MCF 10A (cell line): ENCODE data around the gene GEMIN7. TPM values are rescaled to one million over a fixed set of nuclear protein-coding genes. Genes with fewer than 3 reads are reported as not detected.
A peak's percentile ranks its signal among the peaks of the same experiment; 100 is the strongest.

Experiments used
- BruUV-seq: library from RNA; stranded (reverse); fragments of 400-500 nt; replicated peaks from 2 replicates; lab custom pipeline; 2021; lab: Mats Ljungman, UMichigan
- CTCF ChIA-PET: fragments of 300-600 bp; sonication (Branson Sonifier 250); formaldehyde crosslinking; extraction: SDS; loops from one replicate; lab custom pipeline; 2021; ENCODE audit warnings: antibody characterized with exemption, inconsistent platforms; lab: Yijun Ruan, JAX
- POLR2A ChIA-PET: fragments of 300-600, 350-650 bp; sonication (Branson Sonifier 250); formaldehyde crosslinking; extraction: SDS; loops from one replicate; lab custom pipeline; 2020; ENCODE audit warnings: antibody characterized with exemption, inconsistent platforms; lab: Yijun Ruan, JAX
- DNase-seq: peaks from one replicate; pipeline ENCODE4 v3.0.0-alpha.2; 2018; ENCODE audit not compliant: unreplicated experiment
- H3K27ac Mint-ChIP-seq: one replicate; pipeline ENCODE4 v1.8.0; 2022; ENCODE audit warnings: mild to moderate bottlenecking, low read depth, mixed read lengths; ENCODE audit not compliant: unreplicated experiment
- H3K27me3 Mint-ChIP-seq: one replicate; pipeline ENCODE4 v1.8.0; 2022; ENCODE audit warnings: mixed read lengths; ENCODE audit not compliant: insufficient read depth, unreplicated experiment
- H3K36me3 Mint-ChIP-seq: one replicate; pipeline ENCODE4 v1.8.0; 2022; ENCODE audit warnings: mild to moderate bottlenecking, moderate library complexity, mixed read lengths; ENCODE audit not compliant: insufficient read depth, unreplicated experiment
- H3K4me1 Mint-ChIP-seq: one replicate; pipeline ENCODE4 v1.8.0; 2022; ENCODE audit warnings: mixed read lengths; ENCODE audit not compliant: insufficient read depth, unreplicated experiment
- H3K4me3 Mint-ChIP-seq: one replicate; pipeline ENCODE4 v1.8.0; 2022; ENCODE audit warnings: mild to moderate bottlenecking, moderate library complexity, mixed read lengths; ENCODE audit not compliant: unreplicated experiment
- H3K9me3 Mint-ChIP-seq: one replicate; pipeline ENCODE4 v1.8.0; 2022; ENCODE audit warnings: mixed read lengths; ENCODE audit not compliant: unreplicated experiment
- CTCF ChIP-seq: fragments of 200-600 bp; IDR thresholded peaks from one replicate; pipeline ENCODE4 v1.8.0; 2022; ENCODE audit warnings: antibody characterized with exemption, mild to moderate bottlenecking; ENCODE audit not compliant: unreplicated experiment
- intact Hi-C: fragments of 100-400 bp; cut with micrococcal nuclease; formaldehyde crosslinking; loops from 2 replicates; pipeline ENCODE4 v1.14.1; 2022
- total RNA-seq: library from RNA; stranded (reverse); gene quantifications from 2 replicates; pipeline ENCODE4 v1.2.3, GENCODE V29; 2022

The GEMIN7 gene
- total RNA-seq, 1 experiment from 2014 or later = 21.0 TPM

GRCh38 chr19:45125975-45126493 is 47.0 kb downstream of the GEMIN7 start:
- TF ChIP-seq CTCF = peak; percentile 65
- H3K9me3 Mint-ChIP-seq = no peaks in the 10 kb centered on the region

GRCh38 chr19:45126654-45127053 is 47.6 kb downstream of the GEMIN7 start:
- no TSS peak for BruUV-seq
- H3K27me3 Mint-ChIP-seq = no peaks in the 10 kb centered on the region
- intact Hi-C loops = loop anchor here (2.0 kb wide), 1 partner anchor 34 kb away; the partner anchor contains the start of gene PPP1R37
- H3K4me3 Mint-ChIP-seq = no peak overlapping the region
- TF ChIP-seq CTCF = no peak
- H3K4me1 Mint-ChIP-seq = peaks cover 6% of the 10 kb centered on the region
- no peak for DNase-seq
- H3K27ac Mint-ChIP-seq = no peak overlapping the region
- no peaks in the 10 kb centered on the region for H3K9me3 Mint-ChIP-seq
- peaks cover 6% of the 10 kb centered on the region for H3K36me3 Mint-ChIP-seq
- CTCF ChIA-PET = interaction anchor here (0.7 to 2.6 kb wide), 4 partner anchors 9 to 341 kb away, joined by 3 to 19 read pairs (median 5); no protein-coding TSS in a partner anchor
- POLR2A ChIA-PET = interaction anchor here (3.5 kb wide), 1 partner anchor 34 kb away, joined by 10 read pairs; the partner anchor contains the start of gene PPP1R37

More at GRCh38 chr19:45125975-45126493, 47.0 kb downstream of the GEMIN7 start:
- H3K27me3 Mint-ChIP-seq = no peaks in the 10 kb centered on the region
- intact Hi-C loops = loop anchor here (2.0 kb wide), 1 partner anchor 33 kb away; the partner anchor contains the start of gene PPP1R37
- CTCF ChIA-PET = interaction anchor here (0.6 to 2.6 kb wide), 11 partner anchors 10 to 574 kb away, joined by 3 to 19 read pairs (median 3); no protein-coding TSS in a partner anchor
- no peak overlapping the region for H3K4me3 Mint-ChIP-seq
- peak; percentile 73 for DNase-seq
- H3K27ac Mint-ChIP-seq = no peak overlapping the region
- BruUV-seq = no TSS peak
- peaks cover 6% of the 10 kb centered on the region for H3K4me1 Mint-ChIP-seq
- POLR2A ChIA-PET = interaction anchor here (0.6 to 3.5 kb wide), 2 partner anchors 31 to 34 kb away, joined by 3 to 10 read pairs; partner anchors contain the start of gene PPP1R37
- peaks cover 6% of the 10 kb centered on the region for H3K36me3 Mint-ChIP-seq

DNA sequence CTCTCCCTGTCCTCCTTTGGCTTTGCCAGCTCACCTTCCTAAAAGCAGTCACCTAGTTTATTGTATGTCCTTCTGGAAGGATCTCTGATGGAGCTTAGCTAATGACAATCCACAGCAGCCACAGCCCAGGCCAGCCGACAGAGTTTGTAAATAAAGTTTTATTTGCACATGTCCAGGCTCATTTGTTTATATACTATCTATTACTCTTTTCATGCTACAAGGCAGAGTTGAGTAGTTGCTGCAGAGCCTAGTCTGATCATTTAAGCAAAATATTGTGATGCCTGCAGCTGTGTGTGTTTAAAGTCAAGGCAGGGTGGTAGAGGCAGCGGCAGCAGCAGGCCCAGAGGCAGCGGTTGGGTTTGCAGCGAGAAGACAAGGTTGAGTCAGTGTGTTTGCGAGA is 49.1 kb downstream of the GEMIN7 start:
- POLR2A ChIA-PET = no interaction called here
- H3K36me3 Mint-ChIP-seq = peaks cover 6% of the 10 kb centered on the region
- CTCF ChIA-PET = no interaction called here
- DNase-seq = no peak
- H3K27me3 Mint-ChIP-seq = no peaks in the 10 kb centered on the region
- H3K9me3 Mint-ChIP-seq = no peaks in the 10 kb centered on the region
- intact Hi-C loops = no loop called here
- no peak for TF ChIP-seq CTCF
- peaks cover 6% of the 10 kb centered on the region for H3K4me1 Mint-ChIP-seq
- H3K27ac Mint-ChIP-seq = no peak overlapping the region
- BruUV-seq = no TSS peak
- no peak overlapping the region for H3K4me3 Mint-ChIP-seq

- Mint-ChIP-seq H3K27me3 (no peaks in the 10 kb centered on the region), H3K36me3 (peaks cover 7% of the 10 kb centered on the region), H3K4me3 (no peak overlapping the region), H3K27ac (no peak overlapping the region), H3K4me1 (peaks cover 4% of the 10 kb centered on the region), H3K9me3 (no peaks in the 10 kb centered on the region)
- no TSS peak for BruUV-seq
- POLR2A ChIA-PET = interaction anchor here (0.6 kb wide), 1 partner anchor 56 kb away, joined by 3 read pairs; no protein-coding TSS in a partner anchor
- DNase-seq = no peak
- CTCF ChIA-PET = interaction anchor here (0.6 kb wide), 2 partner anchors 83 to 91 kb away, joined by 3 read pairs; no protein-coding TSS in a partner anchor
- intact Hi-C loops = no loop called here
- TF ChIP-seq CTCF = no peak
These were observed 49.7 kb downstream of the GEMIN7 start for GRCh38 chr19:45128806-45129205.
